Activated naive CD8-positive, alpha-beta T cell treated with anti-CD3 and anti-CD28 coated beads for 36 hours (primary cell): Measurements from ENCODE around the gene SYNJ1. TPM values are rescaled to one million over a fixed set of nuclear protein-coding genes. Genes with fewer than 3 reads are reported as not detected.
"Not testable (repeated sequence)": the region's sequence is repeated elsewhere in the genome, so short reads cannot be mapped to it uniquely, and the experiment has no call there.

Experiments
- DNase-seq: peaks from one replicate; pipeline ENCODE4 v3.0.0; 2021
- H3K27ac Mint-ChIP-seq: one replicate; pipeline ENCODE4 v1.8.0; 2022; ENCODE audit warnings: mild to moderate bottlenecking, moderate library complexity, mixed read lengths
- H3K27me3 Mint-ChIP-seq: one replicate; pipeline ENCODE4 v1.8.0; 2022; ENCODE audit warnings: mild to moderate bottlenecking, mixed read lengths
- H3K36me3 Mint-ChIP-seq: one replicate; pipeline ENCODE4 v1.8.0; 2021; ENCODE audit warnings: mild to moderate bottlenecking, mixed read lengths
- H3K4me1 Mint-ChIP-seq: one replicate; pipeline ENCODE4 v1.8.0; 2021; ENCODE audit warnings: mixed read lengths
- H3K4me3 Mint-ChIP-seq: one replicate; pipeline ENCODE4 v1.8.0; 2022; ENCODE audit warnings: mild to moderate bottlenecking, moderate library complexity, mixed read lengths
- H3K9me3 Mint-ChIP-seq: one replicate; pipeline ENCODE4 v1.8.0; 2022; ENCODE audit warnings: mixed read lengths
- total RNA-seq, 2 experiments: library from RNA; stranded (reverse); gene quantifications; one replicate each; pipeline ENCODE4 v1.2.3, GENCODE V29; 2021

SYNJ1 gene
- total RNA-seq, 2 experiments from 2014 or later, result 6.3 to 6.6 TPM

DNA sequence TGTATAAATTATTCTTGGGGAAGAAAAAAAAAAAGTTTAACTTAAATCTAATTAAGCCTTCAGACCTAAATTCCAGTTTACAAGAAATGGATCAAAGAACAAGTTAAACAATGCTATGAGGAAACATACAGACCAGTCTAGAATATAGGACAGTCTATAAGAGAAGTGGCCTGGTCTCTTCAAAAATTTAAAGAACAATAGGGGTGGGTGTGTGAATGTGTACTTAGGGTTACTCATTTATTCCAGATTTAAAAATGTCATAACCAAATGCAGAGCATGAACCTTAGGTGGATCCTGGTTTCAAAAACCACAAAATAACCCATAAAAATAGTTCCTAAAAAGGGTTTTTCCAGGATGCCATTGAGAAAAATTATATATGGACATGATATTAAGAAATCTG is 21.8 kb upstream of the SYNJ1 start:
- H3K27ac Mint-ChIP-seq, result no peak overlapping the region
- peaks cover 54% of the 10 kb centered on the region for H3K36me3 Mint-ChIP-seq
- peaks cover 35% of the 10 kb centered on the region for H3K4me1 Mint-ChIP-seq
- no peaks in the 10 kb centered on the region for H3K27me3 Mint-ChIP-seq
- H3K9me3 Mint-ChIP-seq, result no peaks in the 10 kb centered on the region
- DNase-seq, result no peak
- no peak overlapping the region for H3K4me3 Mint-ChIP-seq

DNA sequence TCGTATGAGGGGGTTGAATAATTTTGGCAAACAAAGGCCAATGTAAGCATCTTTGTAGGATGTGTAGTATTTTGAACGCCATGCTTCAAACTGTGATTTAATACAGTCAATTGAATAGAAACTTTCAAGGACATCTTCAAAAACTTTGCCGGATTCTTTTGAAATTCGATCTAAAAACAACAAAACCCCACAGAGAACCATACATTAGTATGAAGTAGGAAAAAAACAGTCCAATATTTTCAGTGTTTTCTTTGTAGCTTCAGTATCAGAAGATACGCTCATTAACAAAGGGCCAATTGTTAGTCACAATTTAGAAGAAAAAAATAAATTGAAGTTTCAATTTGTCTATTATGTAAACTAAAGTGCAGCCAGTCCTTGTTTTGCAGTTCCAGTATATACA is 20.7 kb upstream of the SYNJ1 start:
- Mint-ChIP-seq H3K4me1 (peaks cover 30% of the 10 kb centered on the region), H3K4me3 (no peak overlapping the region), H3K36me3 (peaks cover 63% of the 10 kb centered on the region), H3K27ac (no peak overlapping the region), H3K27me3 (no peaks in the 10 kb centered on the region), H3K9me3 (no peaks in the 10 kb centered on the region)
- DNase-seq, result no peak

- Mint-ChIP-seq H3K27ac (peak overlapping the region; percentile 2), H3K27me3 (no peaks in the 10 kb centered on the region)
Measured at GRCh38 chr21:32747396-32747795, 19.6 kb upstream of the SYNJ1 start.

GRCh38 chr21:32746711-32747110 is 18.9 kb upstream of the SYNJ1 start:
- H3K27ac Mint-ChIP-seq, DNase-seq, H3K9me3 Mint-ChIP-seq, H3K27me3 Mint-ChIP-seq, H3K4me3 Mint-ChIP-seq: not testable (repeated sequence)
- Mint-ChIP-seq H3K36me3 (peaks cover 71% of the 10 kb centered on the region), H3K4me1 (peaks cover 28% of the 10 kb centered on the region)

More at GRCh38 chr21:32747396-32747795, 19.6 kb upstream of the SYNJ1 start:
- peaks cover 30% of the 10 kb centered on the region for H3K4me1 Mint-ChIP-seq
- no peak for DNase-seq
- no peaks in the 10 kb centered on the region for H3K9me3 Mint-ChIP-seq
- peaks cover 67% of the 10 kb centered on the region for H3K36me3 Mint-ChIP-seq
- no peak overlapping the region for H3K4me3 Mint-ChIP-seq

DNA sequence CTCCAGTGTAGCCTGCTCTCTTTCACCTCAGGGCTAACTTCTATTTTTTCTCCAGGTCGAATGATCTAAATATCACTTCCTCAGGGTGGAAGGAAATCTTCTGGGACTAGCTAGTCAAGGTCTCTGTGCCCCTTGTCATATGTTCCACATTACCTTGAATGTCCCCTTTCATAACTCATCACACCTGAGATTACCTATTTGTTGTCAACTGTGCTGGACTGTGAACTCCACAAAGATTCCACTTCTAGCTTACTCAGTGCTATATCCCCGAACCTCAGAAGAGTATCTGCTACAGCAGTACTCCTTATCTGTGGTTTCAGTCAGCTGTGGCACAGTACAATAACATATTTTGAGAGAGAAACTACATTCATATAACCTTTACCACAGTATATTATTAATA is 14.6 kb upstream of the SYNJ1 start:
- Mint-ChIP-seq H3K27ac (no peak overlapping the region), H3K9me3 (no peaks in the 10 kb centered on the region), H3K27me3 (no peaks in the 10 kb centered on the region), H3K4me1 (peaks cover 6% of the 10 kb centered on the region), H3K4me3 (no peak overlapping the region), H3K36me3 (peaks cover 58% of the 10 kb centered on the region)
- no peak for DNase-seq

DNA sequence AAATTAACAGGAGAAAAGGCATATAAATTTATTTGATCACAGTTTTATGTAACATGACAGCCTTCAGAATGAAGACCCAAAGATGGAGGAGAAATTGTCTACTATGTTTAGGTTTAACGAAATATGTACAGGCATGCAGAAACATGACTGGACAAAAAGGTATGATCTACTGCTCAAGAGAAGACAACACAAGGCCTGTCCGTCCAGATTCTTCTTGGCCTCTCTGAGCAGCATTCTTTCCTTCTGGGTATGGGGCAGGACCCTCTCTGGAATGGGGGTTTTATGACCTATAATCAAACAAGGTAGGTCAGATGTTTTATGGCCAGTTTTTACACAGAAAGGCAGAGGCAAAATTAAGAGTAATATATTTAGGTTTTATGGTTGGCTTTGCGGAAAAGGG is 13.5 kb upstream of the SYNJ1 start:
- Mint-ChIP-seq H3K27me3 (no peaks in the 10 kb centered on the region), H3K4me3 (no peak overlapping the region), H3K9me3 (no peaks in the 10 kb centered on the region), H3K27ac (no peak overlapping the region), H3K36me3 (peaks cover 48% of the 10 kb centered on the region), H3K4me1 (peaks cover 2% of the 10 kb centered on the region)
- DNase-seq, result no peak

- Mint-ChIP-seq H3K27me3 (no peaks in the 10 kb centered on the region), H3K9me3 (no peaks in the 10 kb centered on the region), H3K27ac (no peak overlapping the region), H3K4me3 (no peak overlapping the region), H3K4me1 (peaks cover 6% of the 10 kb centered on the region), H3K36me3 (peaks cover 42% of the 10 kb centered on the region)
- no peak for DNase-seq
Measured at GRCh38 chr21:32739946-32740345, 12.1 kb upstream of the SYNJ1 start.

DNA sequence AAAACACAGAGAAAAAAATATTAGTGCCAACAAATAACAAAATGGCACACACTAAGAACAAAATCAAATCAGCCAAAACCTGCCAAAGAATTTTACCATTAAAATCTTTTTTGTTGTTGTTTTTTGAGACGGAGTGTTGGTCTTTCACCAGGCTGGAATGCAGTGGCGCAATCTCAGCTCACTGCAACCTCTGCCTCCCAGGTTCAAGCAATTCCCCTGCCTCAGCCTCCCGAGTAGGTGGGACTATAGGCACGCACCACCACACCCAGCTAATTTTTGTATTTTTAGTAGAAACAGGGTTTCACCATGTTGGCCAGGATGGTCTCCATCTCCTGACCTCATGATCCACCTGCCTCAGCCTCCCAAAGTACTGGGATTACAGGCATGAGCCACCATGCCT is 8.3 kb upstream of the SYNJ1 start:
- H3K36me3 Mint-ChIP-seq, result peaks cover 43% of the 10 kb centered on the region
- H3K27ac Mint-ChIP-seq, H3K4me3 Mint-ChIP-seq, H3K27me3 Mint-ChIP-seq, DNase-seq, H3K9me3 Mint-ChIP-seq: not testable (repeated sequence)
- H3K4me1 Mint-ChIP-seq, result peaks cover 31% of the 10 kb centered on the region

DNA sequence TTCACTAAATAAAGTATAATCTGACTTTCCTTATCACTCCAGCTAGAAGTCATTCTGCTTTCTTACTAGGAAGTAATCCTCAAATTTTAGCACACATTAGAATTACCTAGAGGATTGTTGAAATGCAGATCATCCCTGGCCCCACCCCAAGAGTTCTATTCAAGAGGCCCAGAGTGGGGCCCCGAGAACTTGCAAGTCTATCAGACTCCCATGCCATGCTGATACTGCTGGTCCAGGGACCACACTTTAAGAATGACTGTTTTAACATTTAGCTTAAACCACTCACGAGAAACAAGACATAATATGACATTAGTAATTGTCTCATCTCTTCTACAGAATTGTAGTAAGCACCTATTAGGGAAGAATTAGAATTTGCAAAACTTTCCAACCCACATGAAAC is 7.7 kb upstream of the SYNJ1 start:
- Mint-ChIP-seq H3K36me3 (peaks cover 38% of the 10 kb centered on the region), H3K27ac (no peak overlapping the region), H3K4me3 (no peak overlapping the region), H3K27me3 (no peaks in the 10 kb centered on the region), H3K9me3 (peaks cover 3% of the 10 kb centered on the region), H3K4me1 (peaks cover 34% of the 10 kb centered on the region)
- DNase-seq, result no peak

GRCh38 chr21:32733990-32734613 is 6.3 kb upstream of the SYNJ1 start:
- Mint-ChIP-seq H3K9me3 (peaks cover 3% of the 10 kb centered on the region), H3K4me3 (no peak overlapping the region), H3K27ac (no peak overlapping the region), H3K27me3 (no peaks in the 10 kb centered on the region), H3K4me1 (peaks cover 34% of the 10 kb centered on the region), H3K36me3 (peaks cover 34% of the 10 kb centered on the region)
- DNase-seq, result no peak

DNA sequence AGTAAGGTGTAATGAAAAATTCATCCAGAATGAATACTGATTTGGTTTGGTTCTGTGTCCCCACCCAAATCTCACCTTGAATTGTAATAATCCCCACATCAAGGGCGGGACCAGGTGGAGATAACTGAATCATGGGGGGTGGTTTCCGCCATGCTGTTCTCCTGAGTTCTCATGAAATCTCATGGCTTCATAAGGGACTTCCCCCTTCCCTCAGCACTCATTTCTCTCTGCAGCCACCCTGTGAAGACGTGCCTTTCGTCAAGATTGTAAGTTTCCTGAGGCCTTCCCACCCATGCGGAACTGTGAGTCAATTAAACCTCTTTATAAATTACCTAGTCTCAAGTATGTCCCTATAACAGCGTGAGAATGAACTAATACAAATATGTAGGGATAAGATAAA is 5.5 kb upstream of the SYNJ1 start:
- H3K36me3 Mint-ChIP-seq, result peaks cover 31% of the 10 kb centered on the region
- H3K27ac Mint-ChIP-seq, result no peak overlapping the region
- peaks cover 40% of the 10 kb centered on the region for H3K4me1 Mint-ChIP-seq
- DNase-seq, result no peak
- H3K27me3 Mint-ChIP-seq, result no peaks in the 10 kb centered on the region
- H3K9me3 Mint-ChIP-seq, result peaks cover 3% of the 10 kb centered on the region
- H3K4me3 Mint-ChIP-seq, result no peak overlapping the region

DNA sequence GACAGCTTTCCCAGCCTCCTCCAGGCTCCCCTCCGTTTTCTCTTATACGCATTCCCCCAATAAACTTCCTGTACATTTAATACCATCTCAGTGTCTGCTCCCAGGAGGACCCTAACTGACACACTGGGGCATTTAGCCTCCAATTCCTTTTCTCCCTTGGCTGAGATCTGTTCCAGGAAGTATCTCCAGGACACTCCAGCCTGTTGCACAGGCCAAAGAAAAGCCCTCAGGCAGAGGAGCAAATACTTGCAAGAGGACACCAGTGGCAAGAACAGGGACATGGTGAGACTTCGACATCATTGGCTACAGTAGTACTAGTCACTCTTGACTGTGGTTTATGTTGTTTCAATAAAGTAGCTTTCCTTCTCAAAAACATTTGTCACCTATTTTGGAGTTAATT is 4.7 kb upstream of the SYNJ1 start:
- Mint-ChIP-seq H3K4me1 (peaks cover 41% of the 10 kb centered on the region), H3K4me3 (no peak overlapping the region), H3K27ac (no peak overlapping the region)

DNA sequence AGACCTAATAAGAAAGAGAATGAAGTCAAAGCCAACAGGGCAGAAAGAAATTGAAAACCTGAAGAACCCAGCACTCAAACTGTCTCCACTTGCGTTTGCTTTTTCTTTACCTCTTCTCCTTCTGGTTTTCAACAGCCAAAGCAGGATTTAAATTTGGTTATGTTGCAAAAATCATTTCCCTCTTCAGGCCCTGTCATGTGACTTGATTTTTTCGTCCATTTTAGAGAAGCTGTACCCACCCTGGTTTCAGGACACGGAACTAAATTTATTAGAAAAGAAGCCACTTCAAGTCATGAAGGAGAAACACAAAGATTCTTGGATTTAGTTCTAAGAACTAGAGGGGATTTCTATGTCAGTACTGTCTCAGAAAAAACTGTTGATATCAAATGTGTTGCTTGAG is 1.0 kb upstream of the SYNJ1 start:
- H3K9me3 Mint-ChIP-seq, result peaks cover 3% of the 10 kb centered on the region
- H3K4me1 Mint-ChIP-seq, result peaks cover 42% of the 10 kb centered on the region
- no peaks in the 10 kb centered on the region for H3K27me3 Mint-ChIP-seq

More for the DNA sequence above, 4.7 kb upstream of the SYNJ1 start:
- DNase-seq, result no peak
- H3K36me3 Mint-ChIP-seq, result peaks cover 31% of the 10 kb centered on the region
- no peaks in the 10 kb centered on the region for H3K27me3 Mint-ChIP-seq
- H3K9me3 Mint-ChIP-seq, result peaks cover 3% of the 10 kb centered on the region

DNA sequence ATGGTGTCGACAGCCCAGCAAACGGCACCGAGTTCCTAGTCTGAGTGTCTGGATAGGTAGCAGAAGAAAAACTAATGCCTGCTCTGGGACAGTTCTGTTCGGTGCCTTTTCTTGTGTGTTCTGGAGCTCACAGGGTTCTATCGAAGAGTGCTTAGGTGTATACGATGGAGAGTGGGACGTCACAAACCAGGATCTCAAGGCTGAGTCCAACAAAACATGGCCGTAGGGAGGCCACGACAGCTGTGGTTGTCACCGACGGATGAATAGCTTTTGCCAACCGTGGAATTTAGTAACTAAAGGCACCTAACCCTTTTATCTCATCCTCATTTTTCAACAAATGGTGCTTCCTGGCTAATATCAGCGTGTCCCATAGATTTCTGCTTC is 635 bp upstream of the SYNJ1 start:
- Mint-ChIP-seq H3K4me3 (peak overlapping the region; percentile 99), H3K4me1 (peaks cover 42% of the 10 kb centered on the region), H3K27me3 (no peaks in the 10 kb centered on the region), H3K27ac (peak overlapping the region; percentile 93), H3K36me3 (peaks cover 19% of the 10 kb centered on the region), H3K9me3 (peaks cover 2% of the 10 kb centered on the region)
- DNase-seq, result no peak

More for the DNA sequence above, 1.0 kb upstream of the SYNJ1 start:
- peak overlapping the region; percentile 99 for H3K4me3 Mint-ChIP-seq
- H3K27ac Mint-ChIP-seq, result no peak overlapping the region
- H3K36me3 Mint-ChIP-seq, result peaks cover 20% of the 10 kb centered on the region
- DNase-seq, result no peak

GRCh38 chr21:32726839-32727686 is 750 bp downstream of the SYNJ1 start:
- peak overlapping the region; percentile 99 for H3K4me3 Mint-ChIP-seq
- peak; percentile 1 for DNase-seq
- H3K27ac Mint-ChIP-seq, result peak overlapping the region; percentile 93
- H3K4me1 Mint-ChIP-seq, result peaks cover 40% of the 10 kb centered on the region
- H3K9me3 Mint-ChIP-seq, result no peaks in the 10 kb centered on the region
- H3K36me3 Mint-ChIP-seq, result peaks cover 5% of the 10 kb centered on the region
- no peaks in the 10 kb centered on the region for H3K27me3 Mint-ChIP-seq

DNA sequence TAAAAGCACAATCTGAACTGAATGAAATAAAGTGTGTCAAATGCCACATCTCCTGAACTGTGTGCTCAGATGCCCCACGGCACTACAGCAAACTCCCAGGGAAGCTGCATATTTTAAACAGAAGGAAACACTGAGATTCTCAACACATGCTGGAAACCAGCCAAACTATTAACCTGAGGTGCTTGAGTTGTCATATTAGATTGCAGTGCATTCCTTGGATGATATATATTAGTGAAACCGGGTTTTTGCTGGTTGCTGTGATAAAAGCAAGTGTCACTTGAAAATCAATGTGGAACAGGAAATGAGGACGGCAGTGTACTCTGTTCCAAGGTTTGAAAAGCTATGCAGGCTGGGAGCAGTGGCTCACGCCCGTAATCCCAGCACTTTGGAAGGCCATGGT is 8.7 kb downstream of the SYNJ1 start:
- Mint-ChIP-seq H3K27me3 (no peaks in the 10 kb centered on the region), H3K27ac (no peak overlapping the region), H3K4me3 (no peak overlapping the region), H3K9me3 (peaks cover 2% of the 10 kb centered on the region), H3K36me3 (peaks cover 33% of the 10 kb centered on the region), H3K4me1 (peaks cover 15% of the 10 kb centered on the region)
- DNase-seq, result no peak
